Astrocyte (in vitro differentiated cells and primary cell): ENCODE results near the gene HAPLN2. TPM values are rescaled to one million over a fixed set of nuclear protein-coding genes. Genes with fewer than 3 reads are reported as not detected.

Experiments used
- DNase-seq: peaks from one replicate; pipeline ENCODE4 v3.0.0-alpha.2; 2010; ENCODE audit warnings: low read depth
- FAIRE-seq: peaks from 2 replicates; lab custom pipeline; 2011; peaks lifted over from hg19 to GRCh38; lab: Jason Lieb, UNC
- H2AFZ ChIP-seq: 2 replicates; pipeline ENCODE4 v1.6.0; 2012; ENCODE audit warnings: low read depth, low read length, inconsistent platforms
- H3K27ac ChIP-seq: 2 replicates; pipeline ENCODE4 v1.5.1; 2011; ENCODE audit warnings: low read depth, low read length, inconsistent platforms
- H3K27me3 ChIP-seq: 2 replicates; pipeline ENCODE4 v1.6.0; 2011; ENCODE audit warnings: low read length, inconsistent platforms; ENCODE audit not compliant: insufficient read depth
- H3K36me3 ChIP-seq: 2 replicates; pipeline ENCODE4 v1.5.1; 2011; ENCODE audit warnings: low read length, inconsistent platforms; ENCODE audit not compliant: insufficient read depth
- H3K4me1 ChIP-seq: 2 replicates; pipeline ENCODE4 v1.5.1; 2011; ENCODE audit warnings: low read length, inconsistent platforms; ENCODE audit not compliant: insufficient read depth
- H3K4me2 ChIP-seq: 2 replicates; pipeline ENCODE4 v1.6.0; 2012; ENCODE audit warnings: low read length, inconsistent platforms
- H3K4me3 ChIP-seq: 2 replicates; pipeline ENCODE4 v1.5.1; 2011; ENCODE audit warnings: low read depth, mild to moderate bottlenecking, low read length, inconsistent platforms; ENCODE audit not compliant: insufficient read depth
- H3K79me2 ChIP-seq: 2 replicates; pipeline ENCODE4 v1.6.0; 2012; ENCODE audit warnings: mild to moderate bottlenecking, low read length, inconsistent platforms; ENCODE audit not compliant: insufficient read depth
- H3K9ac ChIP-seq: 2 replicates; pipeline ENCODE4 v1.6.0; 2012; ENCODE audit warnings: mild to moderate bottlenecking, low read length, inconsistent platforms
- H3K9me3 ChIP-seq: 2 replicates; pipeline ENCODE4 v1.5.1; 2012; ENCODE audit warnings: low read depth, mild to moderate bottlenecking, low read length, inconsistent platforms; ENCODE audit not compliant: insufficient read depth
- H4K20me1 ChIP-seq: 2 replicates; pipeline ENCODE4 v1.6.0; 2012; ENCODE audit warnings: low read length, inconsistent platforms; ENCODE audit not compliant: insufficient read depth
- H3K27ac Mint-ChIP-seq: one replicate; pipeline ENCODE4 v1.8.0; 2021; ENCODE audit warnings: mild to moderate bottlenecking, mixed read lengths; ENCODE audit not compliant: unreplicated experiment
- H3K27me3 Mint-ChIP-seq: one replicate; pipeline ENCODE4 v1.8.0; 2021; ENCODE audit warnings: low read depth, mixed read lengths; ENCODE audit not compliant: unreplicated experiment
- H3K36me3 Mint-ChIP-seq: one replicate; pipeline ENCODE4 v1.8.0; 2021; ENCODE audit warnings: low read depth, mixed read lengths; ENCODE audit not compliant: unreplicated experiment
- H3K4me1 Mint-ChIP-seq: one replicate; pipeline ENCODE4 v1.8.0; 2021; ENCODE audit warnings: low read depth, mixed read lengths; ENCODE audit not compliant: unreplicated experiment
- H3K4me3 Mint-ChIP-seq: one replicate; pipeline ENCODE4 v1.8.0; 2021; ENCODE audit warnings: mild to moderate bottlenecking, moderate library complexity, mixed read lengths; ENCODE audit not compliant: unreplicated experiment
- H3K9me3 Mint-ChIP-seq: one replicate; pipeline ENCODE4 v1.8.0; 2021; ENCODE audit warnings: mild to moderate bottlenecking, mixed read lengths; ENCODE audit not compliant: unreplicated experiment
- CTCF ChIP-seq: IDR thresholded peaks from 2 replicates; pipeline ENCODE4 v1.5.1; 2011; ENCODE audit warnings: low read depth, mild to moderate bottlenecking, inconsistent platforms, low read length, moderate library complexity; ENCODE audit not compliant: insufficient read depth
- EZH2 ChIP-seq: IDR thresholded peaks from 2 replicates; pipeline ENCODE4 v1.6.1; 2012; ENCODE audit warnings: mild to moderate bottlenecking, low read length, inconsistent platforms; ENCODE audit not compliant: insufficient read depth
- total RNA-seq: library from RNA; stranded (reverse); gene quantifications from 2 replicates; pipeline ENCODE4 v1.2.1, GENCODE V29; 2021

Gene HAPLN2
- total RNA-seq, 1 donor from 2014 or later: not detected

- no peaks in the 10 kb centered on the region for H3K36me3 Mint-ChIP-seq
- no peak for TF ChIP-seq EZH2
- TF ChIP-seq CTCF: no peak
- no peak within 1 kb of the TSS for H2AFZ ChIP-seq
- no peaks in the 10 kb centered on the region for H3K79me2 ChIP-seq
- no peak within 1 kb of the TSS for H3K9ac ChIP-seq
- H3K36me3 ChIP-seq: no peaks in the 10 kb centered on the region
- no peaks in the 10 kb centered on the region for H3K27me3 ChIP-seq
- H3K4me2 ChIP-seq: no peak within 1 kb of the TSS
- no peak within 1 kb of the TSS for H3K4me3 ChIP-seq
- no peaks in the 10 kb centered on the region for H3K9me3 ChIP-seq
- no peaks in the 10 kb centered on the region for H3K9me3 Mint-ChIP-seq
- no peak within 1 kb of the TSS for H3K27ac ChIP-seq
- no peaks in the 10 kb centered on the region for H3K4me1 ChIP-seq
- H3K4me1 Mint-ChIP-seq: peaks cover 3% of the 10 kb centered on the region
- H3K27me3 Mint-ChIP-seq: peaks cover 29% of the 10 kb centered on the region
- no peak within 1 kb of the TSS for H3K4me3 Mint-ChIP-seq
- no peaks in the 10 kb centered on the region for H4K20me1 ChIP-seq
- no peak for DNase-seq
- H3K27ac Mint-ChIP-seq: no peak within 1 kb of the TSS
- FAIRE-seq: no peak
Observed at GRCh38 chr1:156579472-156579871, 39.7 kb upstream of the HAPLN2 start, which contains the start of gene TTC24. Gene TTC24 (plus strand): TSS chr1:156579723. CDS start chr1:156581365, 1,642 bp downstream.

- no peaks in the 10 kb centered on the region for H3K9me3 ChIP-seq
- TF ChIP-seq CTCF: no peak
- TF ChIP-seq EZH2: no peak
- H3K4me3 ChIP-seq: no peak overlapping the region
- no peaks in the 10 kb centered on the region for H3K79me2 ChIP-seq
- H3K27ac ChIP-seq: no peak overlapping the region
- DNase-seq (no peak), FAIRE-seq (no peak)
- peaks cover 3% of the 10 kb centered on the region for H3K4me1 Mint-ChIP-seq
- no peak overlapping the region for H3K27ac Mint-ChIP-seq
- H4K20me1 ChIP-seq: no peaks in the 10 kb centered on the region
- H3K36me3 ChIP-seq: no peaks in the 10 kb centered on the region
- no peaks in the 10 kb centered on the region for H3K4me1 ChIP-seq
- no peak overlapping the region for H3K4me2 ChIP-seq
- no peaks in the 10 kb centered on the region for H3K27me3 ChIP-seq
- H3K9me3 Mint-ChIP-seq: no peaks in the 10 kb centered on the region
- H3K9ac ChIP-seq: no peak overlapping the region
- no peaks in the 10 kb centered on the region for H3K36me3 Mint-ChIP-seq
- no peak overlapping the region for H2AFZ ChIP-seq
- H3K27me3 Mint-ChIP-seq: peaks cover 26% of the 10 kb centered on the region
- H3K4me3 Mint-ChIP-seq: peak overlapping the region; percentile 68
Observed at GRCh38 chr1:156581661-156582387, 37.4 kb upstream of the HAPLN2 start.

GRCh38 chr1:156582388-156583017 is 36.7 kb upstream of the HAPLN2 start:
- no peaks in the 10 kb centered on the region for H3K79me2 ChIP-seq
- H3K9ac ChIP-seq: no peak overlapping the region
- FAIRE-seq (no peak), DNase-seq (no peak)
- Mint-ChIP-seq H3K36me3 (no peaks in the 10 kb centered on the region), H3K4me3 (no peak overlapping the region), H3K9me3 (no peaks in the 10 kb centered on the region), H3K4me1 (peaks cover 3% of the 10 kb centered on the region), H3K27me3 (peaks cover 26% of the 10 kb centered on the region), H3K27ac (no peak overlapping the region)
- no peaks in the 10 kb centered on the region for H4K20me1 ChIP-seq
- H2AFZ ChIP-seq: no peak overlapping the region
- H3K27me3 ChIP-seq: no peaks in the 10 kb centered on the region
- H3K4me2 ChIP-seq: no peak overlapping the region
- no peaks in the 10 kb centered on the region for H3K36me3 ChIP-seq
- TF ChIP-seq CTCF: no peak
- no peak for TF ChIP-seq EZH2
- H3K9me3 ChIP-seq: no peaks in the 10 kb centered on the region
- no peak overlapping the region for H3K27ac ChIP-seq
- H3K4me3 ChIP-seq: no peak overlapping the region
- no peaks in the 10 kb centered on the region for H3K4me1 ChIP-seq
